AG08395 (cell line): Measurements from ENCODE around the gene MTA3.
"Not testable (repeated sequence)": the region's sequence is repeated elsewhere in the genome, so short reads cannot be mapped to it uniquely, and the experiment has no call there.

Source experiments
- DNase-seq: peaks from one replicate; pipeline ENCODE4 v3.0.0; 2012; ENCODE audit warnings: mixed read lengths, low spot score

MTA3 gene

DNA sequence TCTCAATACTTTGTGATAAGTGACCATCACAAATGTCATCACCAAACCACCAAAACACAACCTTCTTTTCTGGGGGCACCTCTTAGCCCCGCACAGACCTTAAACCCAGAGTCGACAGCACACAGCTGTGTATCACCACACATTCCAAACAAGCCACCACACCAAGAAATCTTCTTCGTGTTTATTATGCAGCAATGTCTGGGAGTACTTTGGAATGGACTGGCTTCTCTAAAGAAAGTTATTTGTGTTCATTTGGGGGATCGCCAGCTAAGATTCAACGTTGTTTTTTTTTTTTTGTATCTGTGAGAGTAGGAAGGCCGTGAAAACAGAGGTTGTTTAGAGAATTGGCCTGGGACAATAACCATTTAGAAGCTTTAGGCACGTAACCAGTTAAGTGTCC, 1.1 kb upstream of the MTA3 start:
- DNase-seq, result peak; percentile 44

DNA sequence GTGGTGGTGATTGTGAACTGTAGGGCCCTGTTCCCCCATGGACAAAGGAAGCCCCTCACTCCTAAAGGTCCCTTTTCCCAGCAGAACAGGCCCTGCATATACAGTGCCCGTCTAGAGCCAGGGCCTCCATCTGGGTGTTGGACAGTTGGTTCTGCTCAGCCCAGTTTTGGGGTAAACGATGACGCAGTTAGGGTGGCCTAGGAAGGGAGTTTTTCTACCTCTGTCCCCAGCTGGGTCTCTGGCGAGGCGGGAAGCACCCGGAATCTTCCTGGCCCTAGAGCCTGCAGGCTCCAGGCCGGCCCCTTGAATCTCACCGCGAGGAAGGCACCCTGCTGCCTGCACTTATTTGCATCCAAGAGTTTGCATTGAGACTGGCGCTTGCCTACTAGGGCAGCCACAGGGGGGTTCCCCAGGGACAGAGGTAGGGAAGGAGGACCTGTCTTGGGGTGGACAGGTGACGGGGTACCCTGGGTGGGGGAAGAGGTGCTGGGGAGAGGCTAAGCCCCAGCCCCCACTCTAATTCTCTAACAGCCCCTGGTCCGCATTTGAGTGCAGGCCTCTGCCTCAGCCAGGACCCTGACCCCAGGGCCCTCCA, 529 bp upstream of the MTA3 start:
- DNase-seq, result peak; percentile 7

DNA sequence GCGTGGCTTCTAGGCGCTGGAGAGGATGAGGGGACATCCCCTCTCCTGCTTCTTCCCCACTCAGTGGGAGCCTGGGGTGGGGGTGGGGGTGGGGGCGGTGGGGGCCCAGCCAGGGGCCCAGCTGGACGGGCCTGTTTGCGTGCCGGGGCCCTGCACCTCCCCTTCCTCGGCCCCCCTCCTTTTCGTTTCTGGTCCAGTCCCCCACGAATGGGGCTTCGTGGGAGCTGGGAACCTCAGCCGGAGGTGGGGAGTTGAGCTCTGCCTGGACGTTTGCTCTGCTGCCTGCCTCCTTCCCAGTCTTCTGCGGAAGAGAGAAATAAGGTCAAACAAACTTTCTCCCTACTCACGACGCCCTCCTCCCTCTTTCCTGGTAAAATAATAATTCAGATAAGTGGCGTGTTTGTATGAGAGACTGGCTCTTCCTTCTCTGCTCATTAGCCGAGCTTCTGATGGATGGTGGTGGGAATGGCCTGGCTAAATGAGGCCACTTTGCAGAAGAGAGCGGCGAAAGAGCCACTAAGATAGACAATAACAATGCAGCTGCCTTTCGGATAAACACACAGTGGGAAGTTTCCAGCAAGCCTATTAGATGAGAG, 782 bp downstream of the MTA3 start:
- DNase-seq, result peak; percentile 37

DNA sequence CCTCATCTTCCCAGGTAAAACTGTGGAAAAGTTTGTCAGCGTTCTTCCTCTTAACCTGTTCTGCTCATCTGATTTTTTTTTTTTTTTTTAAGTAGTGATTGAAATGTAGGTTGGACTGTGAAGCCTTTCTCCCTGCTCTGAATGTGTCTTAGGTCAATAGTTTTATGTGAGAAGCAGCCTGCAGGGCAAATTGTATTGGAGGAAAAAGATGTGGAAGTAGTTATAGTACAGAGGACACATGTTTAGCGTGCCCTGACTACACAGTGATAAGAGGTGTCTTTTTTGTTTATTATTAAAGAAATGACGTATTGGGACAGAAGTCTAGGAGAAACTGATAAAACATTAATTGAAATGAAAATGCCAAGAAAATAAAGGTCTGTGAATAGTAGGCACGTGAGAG, 1.5 kb downstream of the MTA3 start:
- no peak for DNase-seq

DNA sequence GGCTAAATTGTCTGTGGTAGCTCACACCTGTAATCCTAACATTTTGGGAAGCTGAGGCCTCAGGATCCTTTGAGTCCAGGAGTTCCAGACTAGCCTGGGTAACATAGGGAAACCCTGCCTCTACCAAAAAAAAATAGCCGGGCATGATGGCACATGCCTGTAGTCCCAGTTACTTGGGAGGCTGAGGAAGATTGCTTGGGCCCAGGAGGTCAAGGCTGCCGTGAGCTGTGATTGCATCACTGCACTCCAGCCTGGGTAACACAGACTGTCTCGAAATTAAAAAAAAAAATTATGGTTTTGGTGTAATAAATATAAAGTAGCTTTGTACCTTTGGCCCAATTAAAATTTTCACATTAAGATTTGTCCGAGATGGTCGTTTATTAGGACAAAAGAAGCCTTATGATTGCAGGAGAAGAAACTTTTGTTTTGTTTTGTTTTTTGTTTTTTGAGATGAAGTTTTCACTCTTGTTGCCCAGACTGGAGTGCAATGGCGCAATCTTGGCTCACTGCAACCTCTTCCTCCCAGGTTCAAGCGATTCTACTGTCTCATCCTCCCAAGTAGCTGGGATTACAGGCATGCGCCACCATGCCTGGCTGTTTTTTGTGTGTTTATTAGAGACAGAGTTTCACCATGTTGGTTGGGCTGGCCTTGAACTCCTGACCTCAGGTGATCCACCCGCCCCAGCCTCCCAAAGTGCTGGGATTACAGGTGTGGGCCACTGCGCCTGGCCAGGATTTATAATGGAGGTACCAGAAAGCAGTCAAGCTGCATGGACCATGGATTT, 4.1 kb downstream of the MTA3 start:
- DNase-seq, result no peak

DNA sequence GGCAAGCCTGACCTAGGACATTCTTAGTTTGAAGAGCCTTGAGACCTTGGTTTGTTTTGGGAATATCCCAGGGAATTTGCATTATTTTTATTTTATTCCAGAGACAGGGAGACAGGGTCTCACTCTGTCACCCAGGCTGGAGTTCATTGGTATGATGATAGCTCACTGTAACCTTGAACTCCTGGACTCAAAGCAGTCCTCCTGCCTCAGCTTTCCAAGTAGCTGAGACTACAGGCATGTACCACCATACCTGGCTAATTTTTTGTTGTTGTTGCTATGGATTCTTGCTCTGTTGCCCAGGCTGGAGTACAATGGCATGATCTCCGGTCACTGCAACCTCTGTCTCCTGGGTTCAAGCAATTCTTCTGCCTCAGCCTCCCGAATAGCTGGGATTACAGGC, 4.8 kb downstream of the MTA3 start:
- no peak for DNase-seq

DNA sequence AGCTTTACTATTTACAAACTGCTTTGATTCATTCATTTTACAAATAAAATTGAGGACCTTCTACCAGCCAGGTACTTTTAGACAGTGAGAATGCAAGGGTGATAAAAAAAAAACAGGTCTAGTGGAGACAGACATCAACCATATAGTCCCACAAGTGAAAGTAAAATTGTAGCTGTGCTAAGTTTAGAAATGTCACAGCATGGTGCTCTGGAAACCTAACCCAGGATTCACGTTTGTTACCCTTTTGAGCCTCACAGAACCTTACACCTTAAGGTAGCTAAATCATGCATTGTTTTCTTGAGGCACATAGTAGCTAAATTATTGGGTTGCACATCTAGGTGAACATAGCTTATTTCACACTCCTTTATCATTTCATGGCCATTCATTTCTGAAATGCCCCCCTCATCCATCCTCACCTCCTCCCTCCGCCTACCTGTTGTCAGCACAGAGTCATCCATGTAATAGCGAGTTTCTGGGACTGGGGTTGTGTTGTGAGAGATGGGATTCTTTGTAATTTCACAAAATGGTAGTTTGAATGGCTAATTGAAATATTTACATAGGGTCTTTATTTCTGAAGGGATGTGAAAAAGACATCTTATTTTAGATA, 7.1 kb downstream of the MTA3 start:
- no peak for DNase-seq

DNA sequence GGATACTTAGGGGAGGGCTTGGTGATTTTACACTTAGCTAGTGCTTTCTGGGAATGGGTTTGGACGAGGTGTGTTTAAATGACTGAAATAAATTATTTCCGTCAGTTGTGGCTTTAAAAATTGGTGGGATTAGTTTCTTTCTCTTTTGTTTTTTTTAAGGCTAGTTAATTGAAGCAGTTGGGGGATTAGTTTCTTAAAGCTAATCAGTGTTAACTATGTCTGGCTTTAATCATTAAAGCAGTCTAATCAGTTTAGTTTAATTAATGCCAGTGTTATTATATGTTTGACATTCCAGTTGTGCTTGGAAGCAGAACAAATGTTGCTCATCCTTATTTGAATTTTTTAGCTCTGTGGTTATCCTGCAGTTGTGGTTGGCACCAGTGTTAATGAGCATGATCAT, 10.2 kb downstream of the MTA3 start:
- DNase-seq, result no peak

DNA sequence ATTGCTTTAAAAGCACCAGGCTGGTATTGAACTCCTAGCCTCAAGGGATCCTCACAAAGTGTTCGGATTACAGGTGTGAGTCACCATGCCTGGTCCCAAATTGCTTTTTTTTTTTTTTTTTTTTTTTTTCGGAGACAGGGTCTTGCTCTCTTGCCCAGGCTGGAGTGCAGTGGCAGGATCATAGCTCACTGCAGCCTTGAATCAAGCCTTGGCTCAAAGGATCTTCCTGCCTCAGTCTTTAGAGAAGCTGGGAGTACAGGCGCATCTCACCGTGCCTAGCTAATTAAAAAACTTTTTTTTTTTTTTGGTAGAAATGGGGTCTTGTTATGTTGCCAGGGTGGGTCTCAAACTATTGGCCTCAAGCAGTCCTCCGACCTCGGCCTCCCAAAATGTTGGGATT, 12.8 kb downstream of the MTA3 start:
- no peak for DNase-seq

DNA sequence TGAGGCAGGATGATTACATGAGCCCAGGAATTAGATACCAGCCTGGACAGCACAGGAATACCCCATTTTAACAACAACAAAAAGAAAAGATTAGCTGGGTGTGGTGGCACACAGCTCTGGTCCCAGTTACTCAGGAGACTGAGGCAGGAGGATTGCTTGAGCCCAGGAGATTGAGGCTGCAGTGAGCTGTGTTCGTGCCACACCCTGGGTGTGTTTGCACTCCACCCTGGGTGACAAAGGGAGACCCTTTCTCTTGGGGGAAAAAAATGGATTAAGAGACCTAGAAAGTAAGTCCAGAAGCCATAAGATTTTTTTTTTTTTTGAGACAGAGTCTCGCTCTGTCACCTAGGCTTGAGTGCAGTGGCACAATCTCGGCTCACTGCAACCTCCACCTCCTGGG, 16.2 kb downstream of the MTA3 start:
- DNase-seq, result not testable (repeated sequence)

DNA sequence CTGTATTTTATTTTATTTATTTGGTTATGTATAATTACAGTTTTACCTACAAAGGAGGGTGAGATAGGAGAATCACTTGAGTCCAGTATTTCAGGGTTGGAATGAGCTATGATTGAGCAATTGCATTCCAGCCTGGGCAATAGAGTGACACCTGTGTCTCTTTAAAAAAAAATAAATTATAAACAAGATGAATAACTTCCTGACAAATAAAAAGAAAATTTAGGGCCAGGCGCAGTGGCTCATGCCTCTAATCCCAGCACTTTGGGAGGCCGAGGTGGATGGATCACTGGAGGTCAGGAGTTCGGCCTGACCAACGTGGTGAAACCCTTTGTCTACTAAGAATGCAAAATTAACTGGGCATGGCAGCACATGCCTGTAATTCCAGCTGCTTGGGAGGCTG, 17.3 kb downstream of the MTA3 start:
- DNase-seq, result no peak

DNA sequence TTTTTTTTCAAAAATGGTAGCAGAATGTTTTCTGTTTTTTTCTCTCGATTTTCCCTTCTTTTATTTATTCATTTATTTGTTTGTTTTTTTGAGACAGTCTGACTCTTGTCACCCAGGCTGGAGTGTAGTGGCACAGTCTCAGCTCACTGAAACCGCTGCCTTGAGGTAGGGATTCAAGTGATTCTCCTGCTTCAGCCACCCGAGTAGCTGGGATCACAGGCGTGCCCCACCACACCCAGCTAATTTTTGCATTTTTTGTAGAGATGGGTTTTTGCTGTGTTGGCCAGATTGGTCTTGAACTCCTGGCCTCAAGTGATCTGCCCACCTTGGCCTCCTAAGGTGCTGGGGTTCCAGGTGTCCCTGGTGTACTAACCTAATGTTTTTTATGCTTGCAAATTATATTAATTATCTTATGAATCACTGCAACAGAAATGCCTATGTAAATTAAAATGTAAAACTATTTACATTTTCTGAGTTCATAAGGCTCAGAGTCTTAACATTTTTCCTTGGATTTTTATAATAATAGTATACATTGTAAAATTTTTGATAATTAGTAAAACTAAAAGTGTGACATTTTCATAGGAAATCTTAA, 19.2 kb downstream of the MTA3 start:
- DNase-seq, result no peak

DNA sequence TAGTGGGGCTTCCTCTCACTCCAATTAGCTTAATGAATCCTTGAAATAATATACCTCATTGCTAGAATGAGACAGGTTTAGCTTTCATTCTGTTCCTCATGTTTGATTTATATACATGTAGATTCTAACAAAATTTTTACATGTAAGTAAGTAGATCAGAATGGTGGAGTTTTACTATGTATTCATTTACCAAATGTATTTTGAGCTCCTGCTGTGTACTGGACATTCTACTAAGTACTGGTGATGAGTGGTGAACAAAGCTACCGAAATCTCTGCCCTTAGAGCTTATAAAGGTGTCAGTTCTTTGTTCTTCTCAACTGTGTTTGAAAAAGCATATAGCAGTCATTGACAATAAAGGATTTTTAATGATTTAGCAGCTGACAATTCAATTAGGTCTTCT, 19.7 kb downstream of the MTA3 start:
- no peak for DNase-seq

DNA sequence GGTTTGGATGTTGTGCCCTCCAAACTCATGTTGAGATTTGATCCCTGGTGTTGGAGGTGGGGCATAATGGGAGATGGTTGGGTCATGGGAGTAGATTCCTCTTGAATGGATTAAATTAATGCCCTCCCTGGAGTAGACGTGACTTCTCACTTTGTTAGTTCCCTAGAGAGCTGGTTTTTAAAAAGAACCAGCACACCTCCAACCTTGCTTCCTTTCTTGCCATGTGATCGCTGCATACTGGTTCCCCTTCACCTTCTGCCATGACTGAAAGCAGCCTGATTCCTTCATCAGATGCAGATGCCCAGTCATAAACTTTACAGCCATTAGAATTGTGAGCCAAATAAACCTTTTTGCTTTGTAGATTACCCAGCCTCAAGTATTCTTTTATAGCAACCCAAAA, 21.7 kb downstream of the MTA3 start:
- no peak for DNase-seq

DNA sequence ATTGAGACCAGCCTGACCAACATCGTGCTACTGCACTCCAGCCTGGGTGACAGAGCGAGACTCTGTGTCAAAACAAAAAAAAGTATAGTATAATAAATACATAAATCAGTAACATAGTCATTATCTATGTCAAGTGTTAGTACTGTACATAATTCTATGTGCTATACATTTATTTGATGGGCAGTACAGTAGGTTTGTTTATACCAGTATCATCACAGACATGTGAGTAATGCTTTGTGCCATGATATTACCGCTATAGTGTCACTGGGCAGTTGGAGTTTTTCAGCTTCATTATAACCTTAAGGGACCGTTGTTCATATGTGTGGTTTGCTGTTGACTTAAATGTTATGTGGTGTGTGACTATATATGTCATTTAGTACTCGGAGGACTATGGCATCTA, 24.9 kb downstream of the MTA3 start:
- no peak for DNase-seq

DNA sequence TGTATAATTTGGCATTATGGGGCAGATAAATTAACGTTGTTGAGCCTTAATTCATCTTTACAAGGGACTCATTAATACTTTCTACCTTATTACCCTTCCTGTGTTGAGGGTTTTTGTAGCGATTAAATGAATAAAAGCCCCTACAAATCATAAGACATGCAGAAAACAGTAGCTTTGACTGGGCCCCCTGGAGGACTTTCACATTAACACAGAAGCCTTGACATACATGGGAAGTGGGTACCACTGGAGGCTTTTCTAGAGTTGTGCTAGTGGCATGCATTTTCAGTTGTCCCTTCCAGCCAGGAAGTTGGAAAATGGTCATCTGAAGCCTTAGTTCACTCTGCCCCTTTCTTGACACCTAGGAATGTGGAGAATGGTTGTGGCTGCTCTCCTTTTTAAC, 30.2 kb downstream of the MTA3 start:
- DNase-seq, result no peak

DNA sequence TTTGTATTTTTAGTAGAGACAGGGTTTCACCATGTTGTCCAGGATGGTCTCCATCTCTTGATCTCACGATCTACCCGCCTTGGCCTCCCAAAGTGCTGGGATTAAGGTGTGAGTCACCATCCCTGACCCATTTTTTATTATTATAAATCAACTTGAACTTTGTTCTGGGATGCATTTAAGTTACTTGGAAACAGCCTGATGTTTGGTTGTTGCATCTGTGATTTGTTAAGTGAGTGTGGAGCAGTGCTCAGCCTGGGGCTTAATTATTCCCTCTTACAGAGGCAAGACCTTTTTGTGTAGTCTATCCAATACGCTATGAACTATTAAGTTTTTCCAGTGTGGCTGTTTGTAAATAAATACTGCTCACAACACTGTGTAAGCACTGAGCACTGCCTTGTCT, 32.6 kb downstream of the MTA3 start:
- DNase-seq, result no peak

DNA sequence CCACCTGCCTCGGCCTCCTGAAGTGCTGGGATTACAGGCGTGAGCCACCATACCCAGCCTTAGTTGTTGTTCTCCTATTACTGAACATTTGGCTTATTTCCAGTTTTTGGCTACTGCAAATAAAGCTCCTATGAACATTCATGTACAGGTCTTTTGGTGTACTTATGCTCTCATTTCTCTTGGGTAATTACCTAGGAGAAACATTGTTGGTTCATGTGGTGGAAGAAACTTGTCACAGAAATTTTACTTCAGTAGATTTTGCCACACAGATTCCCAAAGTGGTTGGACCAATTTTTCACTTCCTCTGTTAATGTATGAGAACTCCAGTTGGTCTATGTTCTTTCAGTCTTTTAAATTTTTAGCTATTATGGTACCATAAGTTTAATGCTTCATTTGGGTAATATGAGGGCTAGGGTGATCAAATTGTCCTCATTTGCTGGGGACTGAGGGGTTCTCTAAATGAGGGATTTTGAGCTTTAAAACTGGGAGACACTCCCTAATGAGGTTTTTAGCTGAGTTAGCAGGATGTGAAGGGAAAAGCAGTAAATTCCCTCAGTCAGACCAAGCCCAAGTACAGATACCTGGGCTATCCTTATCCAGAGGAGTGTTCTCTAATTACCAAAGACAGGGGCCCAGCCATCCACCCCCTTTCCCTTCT, 33.9 kb downstream of the MTA3 start:
- DNase-seq, result no peak

DNA sequence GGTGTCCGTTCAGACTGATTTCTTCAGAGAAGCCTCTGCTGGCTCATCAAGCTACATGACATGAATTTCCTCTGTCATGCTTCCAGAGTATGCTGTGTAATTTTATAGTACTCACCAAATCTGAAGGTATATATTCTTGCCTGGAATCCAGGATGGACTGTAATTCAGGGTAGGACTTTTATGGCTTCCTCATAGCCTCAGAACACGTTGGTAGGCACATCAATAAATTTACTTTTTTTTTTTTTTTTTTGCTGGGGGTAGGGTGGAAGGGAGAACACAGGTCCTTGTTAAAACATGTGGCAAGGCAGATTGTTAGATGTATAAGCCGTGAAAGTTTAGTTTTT, 34.4 kb downstream of the MTA3 start:
- no peak for DNase-seq

DNA sequence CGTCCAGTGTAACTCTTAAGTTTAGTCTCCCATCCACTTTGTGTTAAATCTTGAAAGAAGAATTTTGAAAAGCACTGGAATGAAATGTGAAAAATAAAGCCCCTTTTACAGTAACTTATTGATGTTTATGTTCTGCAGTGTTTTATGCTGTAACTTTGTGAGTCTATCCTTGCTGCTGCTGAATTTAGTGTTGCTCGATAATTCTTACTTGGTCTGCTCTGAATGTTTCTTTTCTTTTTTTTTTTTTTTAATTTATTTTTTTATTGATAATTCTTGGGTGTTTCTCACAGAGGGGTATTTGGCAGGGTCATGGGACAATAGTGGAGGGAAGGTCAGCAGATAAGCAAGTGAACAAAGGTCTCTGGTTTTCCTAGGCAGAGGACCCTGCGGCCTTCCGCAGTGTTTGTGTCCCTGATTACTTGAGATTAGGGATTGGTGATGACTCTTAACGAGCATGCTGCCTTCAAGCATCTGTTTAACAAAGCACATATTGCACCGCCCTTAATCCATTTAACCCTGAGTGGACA, 36.0 kb downstream of the MTA3 start:
- DNase-seq, result not testable (repeated sequence)

DNA sequence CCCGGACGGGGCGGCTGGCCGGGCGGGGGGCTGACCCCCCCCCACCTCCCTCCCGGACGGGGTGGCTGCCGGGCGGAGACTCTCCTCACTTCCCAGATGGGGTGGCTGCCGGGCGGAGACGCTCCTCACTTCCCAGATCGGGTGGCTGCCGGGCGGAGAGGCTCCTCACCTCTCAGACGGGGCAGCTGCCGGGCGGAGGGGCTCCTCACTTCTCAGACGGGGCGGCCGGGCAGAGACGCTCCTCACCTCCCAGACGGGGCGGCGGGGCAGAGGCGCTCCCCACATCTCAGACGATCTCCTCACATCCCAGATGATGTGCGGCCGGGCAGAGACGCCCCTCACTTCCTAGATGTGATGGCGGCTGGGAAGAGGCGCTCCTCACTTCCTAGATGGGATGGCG, 37.7 kb downstream of the MTA3 start:
- not testable (repeated sequence) for DNase-seq

DNA sequence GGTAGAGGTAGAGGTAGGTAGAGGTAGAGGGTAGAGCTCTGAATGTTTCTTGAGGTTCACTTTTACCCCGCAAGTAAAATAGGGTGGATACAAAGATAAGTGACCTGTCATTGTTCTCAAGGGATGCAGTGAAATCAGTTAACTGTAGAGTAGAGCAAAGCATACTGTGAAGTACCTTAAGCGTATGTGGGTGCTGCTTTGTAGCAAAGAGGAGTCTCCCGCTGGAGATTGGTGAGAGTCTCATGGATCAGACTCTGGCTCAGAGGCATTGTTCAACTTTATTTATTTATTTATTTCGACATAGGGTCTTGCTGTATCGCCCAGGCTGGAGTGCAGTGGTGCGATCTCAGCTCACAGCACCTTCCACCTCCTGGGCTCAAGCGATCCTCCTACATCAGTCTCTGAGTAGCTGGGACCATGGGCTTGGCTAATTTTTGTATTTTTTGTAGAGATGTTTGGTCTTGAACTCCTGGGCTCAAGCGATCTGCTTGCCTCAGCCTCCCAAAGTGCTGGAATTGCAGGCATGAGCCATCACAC, 38.7 kb downstream of the MTA3 start:
- no peak for DNase-seq
